ENCODE measurements around the gene MAP3K4. TPM values are rescaled to one million over a fixed set of nuclear protein-coding genes. Genes with fewer than 3 reads are reported as not detected.

Gene MAP3K4
- total RNA-seq, 2 donors from 2014 or later, result 32.1 to 42.2 TPM

DNA sequence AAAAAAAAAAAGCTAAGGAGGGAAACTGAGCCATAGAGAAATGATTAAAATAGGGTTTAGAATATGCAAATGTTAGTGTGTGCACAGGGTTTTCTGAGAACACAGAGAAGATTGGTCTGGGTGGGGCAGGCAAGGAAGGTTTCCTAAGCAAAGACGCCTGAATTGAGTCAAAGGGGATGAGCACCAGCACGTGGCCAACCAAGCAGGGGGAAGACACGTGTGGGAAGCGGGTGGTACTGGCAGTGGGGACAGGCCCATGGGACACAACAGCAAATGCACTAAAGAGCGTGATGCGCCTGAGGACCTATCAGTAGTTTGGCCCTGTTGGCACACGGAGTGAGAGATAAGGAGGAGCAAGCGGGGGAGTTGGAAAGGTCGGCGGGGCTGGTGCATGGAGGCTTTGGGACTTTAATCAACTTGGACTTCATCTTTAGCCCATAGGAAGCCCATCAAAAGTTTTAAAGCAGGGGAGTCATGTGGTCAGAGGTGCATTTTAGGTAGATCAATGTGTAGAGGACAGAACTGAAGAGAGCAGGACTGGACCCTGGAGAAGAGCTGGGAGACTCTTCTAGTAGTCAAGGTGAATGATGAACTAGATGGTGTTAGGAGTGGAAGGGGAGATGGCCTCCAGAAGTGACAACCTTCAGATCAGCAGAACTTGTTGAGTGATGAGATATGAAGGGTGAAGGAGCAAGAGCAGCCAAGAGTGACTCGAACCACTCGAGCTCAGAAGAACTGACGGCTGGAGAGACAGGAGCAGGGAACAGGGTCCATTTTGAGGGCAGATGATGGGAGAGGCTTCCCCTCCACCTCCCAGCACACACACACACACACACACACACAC lies 40.2 kb upstream of the MAP3K4 start:
- DNase-seq, result no peak
- Histone ChIP-seq H3K9me3 (no peaks in the 10 kb centered on the region), H3K4me1 (no peaks in the 10 kb centered on the region), H3K27ac (no peak overlapping the region), H3K4me3 (no peak overlapping the region), H3K36me3 (no peaks in the 10 kb centered on the region), H3K27me3 (no peaks in the 10 kb centered on the region), H3K9ac (ENCODE audit: low read depth in 2 of 2, low read length in 2 of 2) (no peak overlapping the region)
- intact Hi-C loops (cut with DNase I), result no loop called here
- TF ChIP-seq, protein P1, sequence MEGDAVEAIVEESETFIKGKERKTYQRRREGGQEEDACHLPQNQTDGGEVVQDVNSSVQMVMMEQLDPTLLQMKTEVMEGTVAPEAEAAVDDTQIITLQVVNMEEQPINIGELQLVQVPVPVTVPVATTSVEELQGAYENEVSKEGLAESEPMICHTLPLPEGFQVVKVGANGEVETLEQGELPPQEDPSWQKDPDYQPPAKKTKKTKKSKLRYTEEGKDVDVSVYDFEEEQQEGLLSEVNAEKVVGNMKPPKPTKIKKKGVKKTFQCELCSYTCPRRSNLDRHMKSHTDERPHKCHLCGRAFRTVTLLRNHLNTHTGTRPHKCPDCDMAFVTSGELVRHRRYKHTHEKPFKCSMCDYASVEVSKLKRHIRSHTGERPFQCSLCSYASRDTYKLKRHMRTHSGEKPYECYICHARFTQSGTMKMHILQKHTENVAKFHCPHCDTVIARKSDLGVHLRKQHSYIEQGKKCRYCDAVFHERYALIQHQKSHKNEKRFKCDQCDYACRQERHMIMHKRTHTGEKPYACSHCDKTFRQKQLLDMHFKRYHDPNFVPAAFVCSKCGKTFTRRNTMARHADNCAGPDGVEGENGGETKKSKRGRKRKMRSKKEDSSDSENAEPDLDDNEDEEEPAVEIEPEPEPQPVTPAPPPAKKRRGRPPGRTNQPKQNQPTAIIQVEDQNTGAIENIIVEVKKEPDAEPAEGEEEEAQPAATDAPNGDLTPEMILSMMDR (IDR thresholded peaks at IDR 0.05), result no peak

DNA sequence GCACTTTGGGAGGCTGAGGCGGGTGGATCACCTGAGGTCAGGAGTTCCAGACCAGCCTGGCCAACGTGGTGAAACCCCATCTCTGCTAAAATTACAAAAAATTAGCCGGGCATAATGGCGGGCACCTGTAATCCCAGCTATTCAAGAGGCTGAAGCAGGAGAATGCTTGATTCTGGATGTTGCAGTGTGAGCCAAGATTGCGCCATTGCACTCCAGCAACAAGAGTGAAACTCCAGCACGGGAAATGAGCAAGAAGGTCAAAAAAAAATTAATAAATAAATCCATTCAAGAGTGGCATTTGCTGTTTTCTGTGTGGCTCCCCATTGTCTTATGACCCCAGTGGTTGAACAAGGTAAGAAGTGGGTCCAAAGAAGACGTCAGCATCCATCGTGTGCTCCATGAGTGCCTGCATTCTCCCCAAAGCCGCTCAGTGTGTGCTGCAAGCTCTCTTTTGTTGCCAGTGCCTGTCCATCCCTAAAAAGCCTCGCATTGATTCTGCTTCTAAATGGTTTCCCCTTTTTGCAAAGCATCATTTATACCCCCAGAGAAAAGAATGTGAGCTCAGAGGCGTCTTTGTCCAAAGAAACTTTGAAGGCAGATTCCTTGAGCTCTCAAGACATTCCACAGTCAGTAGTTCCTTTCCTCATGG lies 38.8 kb upstream of the MAP3K4 start:
- no peaks in the 10 kb centered on the region for H3K27me3 ChIP-seq
- H3K36me3 ChIP-seq, result no peaks in the 10 kb centered on the region
- no peak overlapping the region for H3K27ac ChIP-seq
- H3K9me3 ChIP-seq, result no peaks in the 10 kb centered on the region
- H3K9ac ChIP-seq (ENCODE audit: low read depth in 2 of 2, low read length in 2 of 2), result no peak overlapping the region
- no peak overlapping the region for H3K4me3 ChIP-seq
- no peaks in the 10 kb centered on the region for H3K4me1 ChIP-seq
- TF ChIP-seq, protein P1 (IDR thresholded peaks at IDR 0.05), result no peak
- no peak for DNase-seq
- intact Hi-C loops (cut with DNase I), result no loop called here

DNA sequence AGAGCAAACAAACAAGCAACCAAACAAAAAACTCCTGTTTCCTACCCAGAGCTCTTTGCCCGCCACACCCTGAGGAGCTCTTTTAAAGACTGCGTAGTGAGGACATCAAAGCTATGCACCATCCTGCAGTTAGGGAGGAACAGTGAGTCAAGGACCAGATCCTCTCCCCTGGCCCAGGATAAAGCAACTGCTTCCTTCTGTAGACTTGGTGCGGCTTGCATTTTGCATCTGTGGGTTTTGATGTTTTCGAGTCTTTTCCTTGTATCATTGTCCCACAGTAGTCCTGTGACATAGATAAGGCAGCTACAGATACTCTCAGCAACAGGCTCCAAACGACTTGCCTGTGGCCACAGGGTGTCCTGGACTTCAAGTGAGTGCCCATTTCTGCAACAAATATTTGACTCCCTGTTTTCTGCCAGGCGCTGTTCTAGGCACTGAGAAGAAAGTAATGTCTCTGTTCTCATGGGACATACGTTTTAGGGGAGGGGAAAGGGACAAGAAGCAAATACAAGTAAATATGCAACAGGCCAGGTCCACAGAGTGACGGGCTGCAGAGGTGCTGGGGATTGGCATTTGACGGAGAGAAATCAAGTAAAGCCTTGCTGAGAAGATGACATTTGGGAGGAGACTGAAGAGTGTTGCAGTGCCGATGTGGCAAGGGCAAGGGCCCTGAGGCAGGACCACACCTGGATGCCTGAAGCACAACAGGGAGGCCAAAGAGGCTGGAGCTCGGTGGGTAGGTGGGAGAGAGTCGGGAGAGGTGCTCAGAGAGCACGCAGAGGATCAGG lies 35.9 kb upstream of the MAP3K4 start:
- H3K9ac ChIP-seq (ENCODE audit: low read depth in 2 of 2, low read length in 2 of 2), result no peak overlapping the region
- TF ChIP-seq, protein P1 (IDR thresholded peaks at IDR 0.05), result no peak

DNA sequence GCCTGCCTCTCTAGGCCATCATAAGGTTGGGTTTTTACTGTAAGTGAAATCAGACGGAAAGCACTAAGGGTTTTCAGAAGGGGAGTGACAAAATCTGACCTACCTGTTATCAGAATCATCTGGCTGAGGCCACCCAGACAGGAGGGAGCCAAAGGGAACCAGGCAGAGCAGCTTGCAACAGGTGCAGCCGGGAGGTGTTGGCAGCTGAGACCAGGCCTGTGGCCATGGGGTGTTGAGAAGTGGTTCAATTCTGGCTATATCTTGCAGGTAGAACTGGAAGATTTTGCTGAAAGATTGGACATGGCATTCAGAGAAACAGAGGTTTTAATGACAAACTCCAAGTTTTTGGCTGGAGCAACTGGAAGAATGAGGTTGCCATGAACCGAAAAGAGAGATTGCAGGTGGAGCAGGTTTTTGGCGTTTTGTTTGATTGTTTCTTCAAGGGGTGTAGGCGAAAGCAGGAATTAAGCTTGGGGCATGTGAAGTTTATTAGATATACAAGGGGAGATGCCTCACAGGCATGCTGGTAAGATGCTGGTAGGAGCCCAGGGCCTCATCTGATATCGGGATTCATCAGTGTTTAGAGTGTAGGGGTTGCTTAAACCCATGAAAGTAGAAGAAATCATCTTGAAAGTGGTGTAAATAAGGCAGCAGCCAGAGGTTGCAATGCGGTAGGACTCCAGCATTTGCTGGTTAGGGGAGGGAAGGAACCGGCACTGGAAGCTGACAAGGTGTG lies 35.1 kb upstream of the MAP3K4 start:
- no peaks in the 10 kb centered on the region for H3K36me3 ChIP-seq
- TF ChIP-seq, protein P1 (IDR thresholded peaks at IDR 0.05), result no peak
- no peak for DNase-seq
- H3K27me3 ChIP-seq, result no peaks in the 10 kb centered on the region
- no peaks in the 10 kb centered on the region for H3K4me1 ChIP-seq
- H3K4me3 ChIP-seq, result no peak overlapping the region
- H3K9me3 ChIP-seq, result no peaks in the 10 kb centered on the region
- intact Hi-C loops (cut with DNase I), result no loop called here
- no peak overlapping the region for H3K9ac ChIP-seq (ENCODE audit: low read depth in 2 of 2, low read length in 2 of 2)
- H3K27ac ChIP-seq, result no peak overlapping the region

More for the DNA sequence above, 35.9 kb upstream of the MAP3K4 start:
- H3K4me1 ChIP-seq, result no peaks in the 10 kb centered on the region
- H3K4me3 ChIP-seq, result no peak overlapping the region
- H3K9me3 ChIP-seq, result no peaks in the 10 kb centered on the region
- no peaks in the 10 kb centered on the region for H3K27me3 ChIP-seq
- intact Hi-C loops (cut with DNase I), result no loop called here
- H3K36me3 ChIP-seq, result no peaks in the 10 kb centered on the region
- no peak overlapping the region for H3K27ac ChIP-seq
- DNase-seq, result no peak

Measured in colonic mucosa (tissue), 4 donors.